Measurements from ENCODE around the gene TERF2IP. TPM values are rescaled to one million over a fixed set of nuclear protein-coding genes. Genes with fewer than 3 reads are reported as not detected.

TERF2IP gene
- total and polyA plus RNA-seq, 2 experiments from 2014 or later: 60.7 to 66.9 TPM

- H3K4me1 ChIP-seq (ENCODE audit: insufficient read depth): no peaks in the 10 kb centered on the region
- no peak overlapping the region for H3K4me2 ChIP-seq (ENCODE audit: unreplicated experiment)
- H3K9me2 ChIP-seq (ENCODE audit: insufficient read depth): no peaks in the 10 kb centered on the region
- H3K27ac ChIP-seq: no peak overlapping the region
- no peak for DNase-seq
- in situ Hi-C loops (cut with MboI): loop anchor here (25.0 kb wide), 1 partner anchor 394 kb away; the partner anchor contains the start of genes CTRB1 and CTRB2
- no peaks in the 10 kb centered on the region for H3K79me2 ChIP-seq (ENCODE audit: insufficient read depth)
- no peaks in the 10 kb centered on the region for H3K9me3 ChIP-seq (ENCODE audit: low read depth)
- H2AFZ ChIP-seq: no peak overlapping the region
- peaks cover 31% of the 10 kb centered on the region; the same call in 1 of the 2 replicates for H3K36me3 ChIP-seq (ENCODE audit: low read depth)
- no peaks in the 10 kb centered on the region for H4K20me1 ChIP-seq (ENCODE audit: insufficient read depth)
- H3K4me3 ChIP-seq: no peak overlapping the region
- no peaks in the 10 kb centered on the region for H3K27me3 ChIP-seq (replicated peaks; ENCODE audit: insufficient read depth)
- 88 to 95% methylated on average over 1 of the region's 1 CpG for WGBS, 2 experiments (ENCODE audit: low coverage in 1 of 2, low lambda C conversion rate in 2 of 2, missing lambda C conversion rate in 2 of 2)
- no peak for TF ChIP-seq EZH2 (IDR thresholded peaks at IDR 0.05; ENCODE audit: insufficient read depth, poor library complexity, severe bottlenecking)
- TF ChIP-seq EZH2phosphoT487 (IDR thresholded peaks at IDR 0.05; ENCODE audit: insufficient read depth, low read depth): no peak
- no peak overlapping the region for H3K9ac ChIP-seq
- no peaks in the 10 kb centered on the region for H3F3A ChIP-seq (ENCODE audit: insufficient read depth)
Observed at GRCh38 chr16:75606507-75606906, 41.1 kb upstream of the TERF2IP start.

- Histone ChIP-seq H3K4me2 (ENCODE audit: unreplicated experiment) (no peak overlapping the region), H3K9me2 (ENCODE audit: insufficient read depth) (no peaks in the 10 kb centered on the region), H3K27me3 (replicated peaks; ENCODE audit: insufficient read depth) (no peaks in the 10 kb centered on the region), H3K36me3 (ENCODE audit: low read depth) (peaks cover 22% of the 10 kb centered on the region; the same call in 1 of the 2 replicates), H4K20me1 (ENCODE audit: insufficient read depth) (no peaks in the 10 kb centered on the region), H3K4me1 (ENCODE audit: insufficient read depth) (peaks cover 6% of the 10 kb centered on the region), H3F3A (ENCODE audit: insufficient read depth) (peaks cover 4% of the 10 kb centered on the region; the same call in 1 of the 2 replicates), H3K9ac (no peak overlapping the region), H3K4me3 (no peak overlapping the region), H3K27ac (no peak overlapping the region), H3K79me2 (ENCODE audit: insufficient read depth) (no peaks in the 10 kb centered on the region), H3K9me3 (ENCODE audit: low read depth) (no peaks in the 10 kb centered on the region), H2AFZ (no peak overlapping the region)
- TF ChIP-seq EZH2 (IDR thresholded peaks at IDR 0.05; ENCODE audit: insufficient read depth, poor library complexity, severe bottlenecking) (no peak), EZH2phosphoT487 (IDR thresholded peaks at IDR 0.05; ENCODE audit: insufficient read depth, low read depth) (no peak)
- in situ Hi-C loops (cut with MboI): loop anchor here (25.0 kb wide), 1 partner anchor 402 kb away; the partner anchor contains the start of genes CTRB1 and CTRB2
- WGBS, 2 experiments (ENCODE audit: low coverage in 1 of 2, low lambda C conversion rate in 2 of 2, missing lambda C conversion rate in 2 of 2): 97% methylated on average over 1 to 4 of the region's 4 CpGs
- peak; percentile 65 for DNase-seq
Observed at GRCh38 chr16:75614066-75614897, 33.3 kb upstream of the TERF2IP start.

GRCh38 chr16:75615619-75616018 lies 32.0 kb upstream of the TERF2IP start:
- no peak for DNase-seq
- no peak overlapping the region for H2AFZ ChIP-seq
- no peak for TF ChIP-seq EZH2 (IDR thresholded peaks at IDR 0.05; ENCODE audit: insufficient read depth, poor library complexity, severe bottlenecking)
- no peak for TF ChIP-seq EZH2phosphoT487 (IDR thresholded peaks at IDR 0.05; ENCODE audit: insufficient read depth, low read depth)
- H3K27ac ChIP-seq: no peak overlapping the region
- no peak overlapping the region for H3K4me3 ChIP-seq
- WGBS, 2 experiments (ENCODE audit: low coverage in 1 of 2, low lambda C conversion rate in 2 of 2, missing lambda C conversion rate in 2 of 2): 98 to 100% methylated on average over 2 of the region's 2 CpGs
- H3K4me2 ChIP-seq (ENCODE audit: unreplicated experiment): no peak overlapping the region
- no peaks in the 10 kb centered on the region for H3K9me2 ChIP-seq (ENCODE audit: insufficient read depth)
- H3K9me3 ChIP-seq (ENCODE audit: low read depth): no peaks in the 10 kb centered on the region
- H3K79me2 ChIP-seq (ENCODE audit: insufficient read depth): 0 out of 2 replicates have a peak, but pooled peaks cover 4% of the 10 kb centered on the region
- H3K4me1 ChIP-seq (ENCODE audit: insufficient read depth): peaks cover 6% of the 10 kb centered on the region
- peaks cover 22% of the 10 kb centered on the region; the same call in 1 of the 2 replicates for H3K36me3 ChIP-seq (ENCODE audit: low read depth)
- H4K20me1 ChIP-seq (ENCODE audit: insufficient read depth): no peaks in the 10 kb centered on the region
- in situ Hi-C loops (cut with MboI): loop anchor here (25.0 kb wide), 1 partner anchor 403 kb away; the partner anchor contains the start of genes CTRB1 and CTRB2
- H3K9ac ChIP-seq: no peak overlapping the region
- peaks cover 4% of the 10 kb centered on the region; the same call in 1 of the 2 replicates for H3F3A ChIP-seq (ENCODE audit: insufficient read depth)
- no peaks in the 10 kb centered on the region for H3K27me3 ChIP-seq (replicated peaks; ENCODE audit: insufficient read depth)

DNA sequence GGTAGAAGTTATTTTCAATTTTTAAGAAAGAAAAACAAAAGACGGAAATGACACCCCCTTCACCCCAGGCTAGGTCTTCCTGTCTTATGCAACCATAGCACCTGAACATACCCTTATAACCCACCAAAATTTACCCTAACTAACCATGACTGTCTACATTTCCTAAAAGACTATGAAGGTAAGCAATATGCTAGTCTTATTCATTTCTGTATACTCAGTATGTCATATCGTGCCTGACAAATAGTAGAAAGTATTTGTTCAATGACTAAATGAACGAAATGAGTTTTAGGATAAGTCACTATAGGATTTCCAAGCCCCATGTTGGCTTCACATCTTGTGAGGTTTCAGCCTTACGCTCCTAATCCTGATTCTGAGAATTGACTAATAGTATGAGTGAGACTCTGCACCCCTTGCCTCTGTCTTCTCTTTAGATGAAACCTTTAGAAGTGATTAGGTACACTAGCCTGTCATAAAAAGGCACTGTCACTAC lies 31.0 kb upstream of the TERF2IP start:
- TF ChIP-seq EZH2 (IDR thresholded peaks at IDR 0.05; ENCODE audit: insufficient read depth, poor library complexity, severe bottlenecking) (no peak), EZH2phosphoT487 (IDR thresholded peaks at IDR 0.05; ENCODE audit: insufficient read depth, low read depth) (no peak)
- Histone ChIP-seq H3K9ac (no peak overlapping the region), H4K20me1 (ENCODE audit: insufficient read depth) (no peaks in the 10 kb centered on the region), H3K36me3 (ENCODE audit: low read depth) (peaks cover 22% of the 10 kb centered on the region; the same call in 1 of the 2 replicates), H3F3A (ENCODE audit: insufficient read depth) (peaks cover 4% of the 10 kb centered on the region; the same call in 1 of the 2 replicates), H3K4me1 (ENCODE audit: insufficient read depth) (peaks cover 15% of the 10 kb centered on the region), H3K27ac (no peak overlapping the region), H3K79me2 (ENCODE audit: insufficient read depth) (peaks cover 13% of the 10 kb centered on the region), H2AFZ (no peak overlapping the region), H3K9me2 (ENCODE audit: insufficient read depth) (no peaks in the 10 kb centered on the region), H3K27me3 (replicated peaks; ENCODE audit: insufficient read depth) (no peaks in the 10 kb centered on the region), H3K4me2 (ENCODE audit: unreplicated experiment) (no peak overlapping the region), H3K4me3 (no peak overlapping the region), H3K9me3 (ENCODE audit: low read depth) (no peaks in the 10 kb centered on the region)
- DNase-seq: no peak
- in situ Hi-C loops (cut with MboI): loop anchor here (25.0 kb wide), 1 partner anchor 404 kb away; the partner anchor contains the start of genes CTRB1 and CTRB2
- 93 to 98% methylated on average over 4 of the region's 4 CpGs for WGBS, 2 experiments (ENCODE audit: low coverage in 1 of 2, low lambda C conversion rate in 2 of 2, missing lambda C conversion rate in 2 of 2)

Measured in GM23248 (cell line).